Prostate gland (tissue), 2 donors: ENCODE results near the gene DNAH9.

Experiments
- CTCF ChIP-seq, 4 experiments: fragments of 200-600 bp in 2 of 4; fragments of 450-650 bp in 2 of 4; sonication (generic) in 2 of 4; IDR thresholded peaks; 1 replicate in 3 of 4; 2 replicates in 1 of 4; pipeline ENCODE4 v1.5.1; 2016 to 2019; ENCODE audit warnings: antibody characterized with exemption in 4 of 4, mild to moderate bottlenecking in 2 of 4, moderate library complexity in 2 of 4
- POLR2A ChIP-seq: fragments of 450-650 bp; IDR thresholded peaks from one replicate; pipeline ENCODE4 v1.6.1; 2016; ENCODE audit warnings: antibody characterized with exemption, mild to moderate bottlenecking
- POLR2AphosphoS5 ChIP-seq: sonication (generic); formaldehyde crosslinking; IDR thresholded peaks from one replicate; pipeline ENCODE4 v1.6.1; 2017; ENCODE audit warnings: antibody characterized with exemption

- TF ChIP-seq CTCF (IDR thresholded peaks at IDR 0.05) = no peak
- TF ChIP-seq POLR2A = no peak
- no peak for TF ChIP-seq POLR2AphosphoS5
Observed at GRCh38 chr17:11553135-11553534, 45.1 kb upstream of the DNAH9 start.
